DOHH2 (cell line): Measurements from ENCODE around the gene CHCHD3.

Source experiments
- H3F3A ChIP-seq: fragments of 200-600 bp; sonication (generic), shearing (Covaris generic); 2 replicates; pipeline ENCODE4 v1.6.0; 2016; ENCODE audit warnings: antibody characterized with exemption, mild to moderate bottlenecking; ENCODE audit not compliant: control insufficient read depth, insufficient read depth
- H3K27ac ChIP-seq: fragments of 200-600 bp; sonication (generic); 2 replicates; pipeline ENCODE4 v1.5.1; 2014; ENCODE audit warnings: low read depth, mild to moderate bottlenecking, low read length, moderate library complexity
- H3K27me3 ChIP-seq: fragments of 200-600 bp; sonication (generic); 2 replicates; pipeline ENCODE4 v1.6.1; 2014; ENCODE audit warnings: mild to moderate bottlenecking, low read length, mixed read lengths; ENCODE audit not compliant: control insufficient read depth
- H3K36me3 ChIP-seq: fragments of 200-600 bp; sonication (generic); 2 replicates; pipeline ENCODE4 v1.6.1; 2014; ENCODE audit warnings: mild to moderate bottlenecking, low read length, moderate library complexity, mixed read lengths; ENCODE audit not compliant: control insufficient read depth
- H3K4me1 ChIP-seq: fragments of 200-600 bp; sonication (generic); 2 replicates; pipeline ENCODE4 v1.6.1; 2014; ENCODE audit warnings: mild to moderate bottlenecking, low read length, mixed read lengths; ENCODE audit not compliant: control insufficient read depth
- H3K4me2 ChIP-seq: fragments of 200-600 bp; sonication (generic); 2 replicates; pipeline ENCODE4 v1.6.0; 2014; ENCODE audit warnings: mild to moderate bottlenecking, low read length, moderate library complexity
- H3K4me3 ChIP-seq: fragments of 200-600 bp; sonication (generic); 2 replicates; pipeline ENCODE4 v1.5.1; 2014; ENCODE audit warnings: mild to moderate bottlenecking, low read length, mixed read lengths
- H3K79me2 ChIP-seq: fragments of 200-600 bp; sonication (generic); 2 replicates; pipeline ENCODE4 v1.6.1; 2014; ENCODE audit warnings: mild to moderate bottlenecking, low read length, mixed read lengths; ENCODE audit not compliant: control insufficient read depth
- H3K9me2 ChIP-seq: fragments of 200-600 bp; sonication (generic); replicated peaks from 2 replicates; pipeline ENCODE4 v1.6.1; 2014; ENCODE audit warnings: mild to moderate bottlenecking, low read length, mixed read lengths; ENCODE audit not compliant: control insufficient read depth
- H3K9me3 ChIP-seq: fragments of 200-600 bp; sonication (generic); 2 replicates; pipeline ENCODE4 v1.6.1; 2014; ENCODE audit warnings: antibody characterized with exemption, low read length, mixed read lengths; ENCODE audit not compliant: control insufficient read depth, insufficient read depth
- H4K20me1 ChIP-seq: fragments of 200-600 bp; sonication (generic); 2 replicates; pipeline ENCODE4 v1.6.0; 2014; ENCODE audit warnings: low read depth, mild to moderate bottlenecking, antibody characterized with exemption, low read length, moderate library complexity; ENCODE audit not compliant: control insufficient read depth, insufficient read depth
- CTCF ChIP-seq: fragments of 200-600 bp; sonication (generic); IDR thresholded peaks from one replicate; pipeline ENCODE4 v1.5.1; 2014; ENCODE audit warnings: antibody characterized with exemption, mild to moderate bottlenecking, low read depth, low read length; ENCODE audit not compliant: poor library complexity, severe bottlenecking
- EZH2phosphoT487 ChIP-seq: fragments of 200-600 bp; sonication (generic); IDR thresholded peaks from 2 replicates; pipeline ENCODE4 v1.6.1; 2017; ENCODE audit warnings: borderline replicate concordance, mild to moderate bottlenecking, antibody characterized with exemption, low read length, moderate library complexity, mixed read lengths

CHCHD3 gene

DNA sequence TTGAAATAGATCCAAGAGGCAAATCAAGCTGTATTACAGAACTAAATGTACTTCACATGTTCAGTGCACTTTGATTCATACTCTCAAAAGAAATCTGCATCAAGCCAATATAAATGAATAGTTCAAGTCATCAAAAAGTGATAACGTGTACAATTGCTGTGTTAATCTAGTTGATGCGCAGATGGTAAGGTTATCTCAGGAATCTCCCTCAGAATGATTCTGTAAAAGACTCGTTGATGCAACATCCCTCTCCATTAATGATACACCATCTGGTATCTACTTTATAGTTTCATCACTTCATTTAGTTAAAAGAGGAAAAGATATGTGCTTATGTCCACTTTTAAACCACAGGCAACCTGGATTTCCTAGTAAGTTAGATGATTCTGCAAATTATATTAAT lies 200.6 kb downstream of the CHCHD3 start:
- no peak overlapping the region for H3K4me2 ChIP-seq
- H3K27ac ChIP-seq: no peak overlapping the region
- no peak for TF ChIP-seq CTCF
- TF ChIP-seq EZH2phosphoT487: no peak
- H3K9me3 ChIP-seq: no peaks in the 10 kb centered on the region
- no peaks in the 10 kb centered on the region for H3K4me1 ChIP-seq
- no peaks in the 10 kb centered on the region for H3K9me2 ChIP-seq
- no peak overlapping the region for H3K4me3 ChIP-seq
- no peaks in the 10 kb centered on the region for H3K79me2 ChIP-seq
- H3F3A ChIP-seq: no peaks in the 10 kb centered on the region
- no peaks in the 10 kb centered on the region for H3K27me3 ChIP-seq
- H4K20me1 ChIP-seq: no peaks in the 10 kb centered on the region
- H3K36me3 ChIP-seq: peaks cover 36% of the 10 kb centered on the region

GRCh38 chr7:132879579-132879978 lies 202.3 kb downstream of the CHCHD3 start:
- H3K4me1 ChIP-seq: no peaks in the 10 kb centered on the region
- H3K27ac ChIP-seq: no peak overlapping the region
- no peak overlapping the region for H3K4me3 ChIP-seq
- no peak overlapping the region for H3K4me2 ChIP-seq
- peaks cover 30% of the 10 kb centered on the region for H3K36me3 ChIP-seq
- no peaks in the 10 kb centered on the region for H3K9me3 ChIP-seq
- no peaks in the 10 kb centered on the region for H3F3A ChIP-seq
- no peaks in the 10 kb centered on the region for H4K20me1 ChIP-seq
- no peaks in the 10 kb centered on the region for H3K9me2 ChIP-seq
- no peaks in the 10 kb centered on the region for H3K79me2 ChIP-seq
- TF ChIP-seq EZH2phosphoT487 (no peak), CTCF (no peak)
- H3K27me3 ChIP-seq: no peaks in the 10 kb centered on the region

- Histone ChIP-seq H3K9me2 (no peaks in the 10 kb centered on the region), H3K9me3 (no peaks in the 10 kb centered on the region), H4K20me1 (no peaks in the 10 kb centered on the region), H3K4me3 (no peak overlapping the region), H3K79me2 (no peaks in the 10 kb centered on the region), H3K36me3 (peaks cover 23% of the 10 kb centered on the region), H3F3A (no peaks in the 10 kb centered on the region), H3K4me2 (no peak overlapping the region), H3K27me3 (no peaks in the 10 kb centered on the region), H3K27ac (no peak overlapping the region), H3K4me1 (no peaks in the 10 kb centered on the region)
- no peak for TF ChIP-seq CTCF
- no peak for TF ChIP-seq EZH2phosphoT487
These were observed 203.5 kb downstream of the CHCHD3 start for GRCh38 chr7:132878204-132878919.
